HG03378 (cell line): ENCODE results near the gene TSPAN9.

ENCODE experiments used
- ATAC-seq: cut with Tn5 transposase; IDR thresholded peaks from one replicate; pipeline ENCODE4 v1.9.1; 2021; ENCODE audit warnings: mild to moderate bottlenecking, moderate library complexity; ENCODE audit not compliant: unreplicated experiment

TSPAN9 gene

DNA sequence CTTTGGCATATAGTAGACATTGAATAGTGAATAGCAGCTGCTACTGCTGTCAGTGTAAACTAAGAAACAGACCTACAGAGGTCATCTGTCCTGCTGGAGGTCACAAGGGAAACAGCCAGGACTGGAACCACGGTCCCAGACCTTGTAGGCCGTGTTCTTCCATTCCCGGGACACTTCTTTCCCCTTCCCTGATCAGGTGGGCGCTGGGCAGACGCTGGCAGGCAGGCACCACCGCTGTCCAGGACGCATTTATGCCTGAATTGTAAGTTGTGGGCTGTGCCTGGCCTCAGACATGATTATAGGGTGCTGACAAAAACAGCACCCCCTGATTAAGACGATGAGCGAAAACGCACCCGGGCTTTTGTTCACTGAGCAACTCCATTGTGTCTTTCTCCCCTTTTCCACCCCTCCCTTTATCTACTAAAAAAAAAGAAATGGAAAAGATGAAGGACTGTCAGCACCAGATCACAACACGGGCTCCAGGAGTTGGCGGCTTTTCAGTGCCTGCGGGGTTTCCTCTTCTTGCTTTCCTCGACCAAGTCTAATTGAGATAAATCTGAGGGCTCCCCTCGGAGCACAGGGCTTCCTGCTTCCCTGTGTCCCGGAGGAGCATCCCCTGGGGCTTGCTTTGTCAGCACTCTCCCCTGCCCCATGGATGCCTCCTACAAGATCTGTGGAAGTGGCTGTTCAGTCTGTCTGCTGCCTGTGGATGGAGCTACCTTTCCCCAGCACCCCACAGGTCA is 80.6 kb downstream of the TSPAN9 start:
- ATAC-seq: no peak

DNA sequence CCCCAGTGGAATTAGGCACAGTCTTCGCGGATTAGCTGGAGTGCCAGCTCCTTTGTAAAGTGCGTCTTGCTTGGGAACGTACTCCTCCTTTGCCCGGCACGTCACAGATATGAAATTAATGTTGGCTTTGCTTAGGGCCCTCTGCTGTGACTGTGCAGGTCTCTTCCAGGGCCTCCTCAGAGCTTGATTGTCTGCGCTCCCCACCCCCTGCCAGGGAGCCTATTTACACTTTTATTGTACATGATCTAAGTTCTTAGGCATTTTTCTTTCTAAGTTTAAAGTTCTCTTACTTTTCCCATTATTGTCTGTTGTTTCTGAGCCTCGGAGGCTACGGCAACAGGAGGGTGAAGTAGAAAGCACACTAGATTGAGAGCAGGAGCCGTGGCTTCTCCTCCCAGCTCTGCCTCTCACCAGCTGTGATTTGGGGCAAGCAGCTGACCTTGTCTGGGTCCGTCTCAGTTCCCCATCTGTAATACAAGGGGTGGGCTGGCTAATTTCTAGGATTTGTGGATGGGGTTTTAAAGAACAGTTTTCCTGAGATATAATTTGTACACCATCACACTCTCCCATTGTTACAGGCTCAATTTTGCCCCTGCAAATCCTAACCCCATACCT is 81.8 kb downstream of the TSPAN9 start:
- ATAC-seq: no peak

DNA sequence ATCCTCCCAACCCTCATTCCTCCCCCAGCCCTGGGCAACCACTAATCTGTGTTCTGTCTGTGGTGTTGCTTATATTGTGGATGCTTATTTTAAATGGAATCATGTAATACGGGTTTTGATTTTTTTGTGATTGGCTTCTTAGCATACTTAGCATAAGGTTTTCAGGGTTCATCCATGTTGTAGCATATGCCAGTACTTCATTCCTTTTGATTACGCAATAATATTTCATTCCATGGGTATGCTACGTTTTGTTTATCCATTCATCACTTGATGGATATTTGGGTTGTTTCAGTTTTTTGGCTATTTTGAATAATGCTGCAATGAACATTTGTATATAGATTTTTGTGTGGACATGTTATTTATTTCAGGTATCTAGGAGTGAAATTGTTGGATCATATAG is 82.9 kb downstream of the TSPAN9 start:
- ATAC-seq: no peak

DNA sequence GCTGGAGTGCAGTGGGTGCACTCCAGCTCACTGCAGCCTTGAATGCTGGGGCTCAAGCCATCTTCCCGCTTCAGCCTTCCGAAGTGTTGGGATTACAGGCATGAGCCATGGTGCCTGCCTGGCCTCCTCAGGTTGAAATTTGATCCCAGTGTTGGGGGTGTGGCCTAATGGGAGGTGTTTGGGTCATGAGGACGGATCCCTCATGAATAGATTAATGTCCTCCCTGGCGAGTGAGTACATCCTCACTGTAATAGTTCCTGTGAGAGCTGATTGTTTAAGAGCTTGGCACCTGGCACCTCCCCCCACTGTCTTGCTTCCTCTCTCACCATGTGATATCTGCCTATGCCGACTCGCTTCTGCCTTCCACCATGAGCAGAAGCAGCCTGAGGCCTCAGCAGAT is 84.7 kb downstream of the TSPAN9 start:
- no peak for ATAC-seq

DNA sequence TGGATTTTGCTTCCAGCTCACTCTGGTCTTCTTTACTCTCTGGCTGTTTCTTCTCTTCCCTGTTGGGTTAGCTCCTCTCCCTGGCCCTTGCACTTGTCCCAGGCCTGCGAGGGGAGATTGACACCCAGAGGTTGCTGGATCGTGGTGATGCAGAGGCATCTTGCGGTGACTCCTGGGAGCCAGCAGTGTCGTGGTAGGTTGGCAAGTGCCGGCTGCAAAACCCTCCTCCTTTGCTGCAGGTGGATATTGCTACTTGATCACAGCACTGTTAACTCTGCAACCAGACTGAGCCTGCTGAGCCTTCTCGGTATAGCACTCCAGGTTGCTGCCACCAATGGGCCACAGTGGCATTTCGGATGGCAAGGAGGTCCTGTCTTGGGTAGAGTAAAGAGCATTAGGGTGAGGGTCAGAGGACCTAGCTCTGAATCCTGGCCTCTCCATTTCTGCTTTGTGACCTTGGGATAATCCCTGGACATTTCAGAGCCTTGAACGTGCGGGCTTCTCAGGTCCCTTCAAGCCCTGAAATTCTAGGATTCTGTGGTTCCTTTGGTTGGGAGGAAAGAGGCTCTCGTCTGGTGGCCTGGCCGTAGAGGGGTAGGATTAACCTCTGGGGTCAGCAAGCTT is 87.4 kb downstream of the TSPAN9 start:
- no peak for ATAC-seq

GRCh38 chr12:3165078-3165980 is 88.2 kb downstream of the TSPAN9 start:
- ATAC-seq: no peak

DNA sequence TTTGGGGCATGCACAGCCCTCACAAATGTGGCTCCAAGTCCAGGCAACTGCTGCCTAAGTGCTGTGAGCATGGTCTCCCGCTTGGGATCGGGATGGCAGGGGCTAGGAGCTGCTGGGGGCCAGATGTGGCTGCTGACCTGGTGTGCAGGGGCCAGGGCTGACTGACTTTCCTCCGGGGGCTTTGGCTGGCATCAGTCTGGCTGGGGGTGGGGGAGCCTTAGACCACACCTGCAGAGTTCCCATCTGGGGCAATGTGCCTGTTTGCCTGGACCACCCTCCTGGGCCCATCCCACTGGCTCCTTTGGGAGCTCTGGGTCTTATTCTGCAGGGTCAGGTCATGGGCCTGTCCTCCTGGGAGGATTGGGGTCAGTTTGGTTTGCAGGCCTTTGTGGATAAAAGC is 90.5 kb downstream of the TSPAN9 start:
- ATAC-seq: no peak

GRCh38 chr12:3168223-3169221 is 91.3 kb downstream of the TSPAN9 start:
- ATAC-seq: no peak

DNA sequence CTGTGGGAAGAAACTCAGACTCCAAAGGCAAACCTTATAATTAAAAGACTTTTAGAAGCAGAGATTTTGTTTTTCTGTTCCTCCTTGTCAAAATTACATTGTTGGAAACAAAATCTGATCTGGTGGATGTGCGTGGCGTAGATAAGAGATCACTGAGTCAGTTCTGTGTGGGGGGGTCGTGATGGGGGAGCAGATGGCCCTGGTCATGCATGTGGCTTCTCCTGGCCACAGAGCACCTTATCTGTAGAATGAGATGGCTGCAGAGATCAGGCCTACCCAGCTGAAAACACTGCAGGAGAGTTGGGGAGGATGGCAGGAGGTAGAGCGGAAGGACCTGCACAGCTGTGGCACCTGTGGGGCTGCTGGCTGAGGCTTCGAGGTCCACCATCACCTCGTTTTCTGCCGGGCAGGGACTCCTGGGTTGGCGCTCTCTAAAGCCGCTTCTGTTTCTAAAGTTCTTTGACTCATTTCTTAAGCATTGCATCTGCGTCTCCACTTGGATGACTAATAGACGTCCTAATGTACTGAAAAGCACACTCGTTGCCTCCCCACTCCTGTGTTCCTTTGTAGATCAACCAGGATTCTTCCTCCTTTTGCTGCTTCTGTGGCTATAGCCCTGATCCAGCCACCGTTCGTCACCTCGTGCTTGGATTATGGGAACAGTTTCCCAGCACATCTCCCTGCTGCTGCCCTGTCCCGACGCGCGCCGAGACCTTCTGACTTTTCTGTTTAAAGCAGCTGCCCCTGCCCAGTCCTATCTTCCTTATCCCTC is 93.4 kb downstream of the TSPAN9 start:
- ATAC-seq: no peak

- ATAC-seq: no peak
Measured at GRCh38 chr12:3171195-3171591, 94.0 kb downstream of the TSPAN9 start.

- ATAC-seq: no peak
Measured at GRCh38 chr12:3172124-3173007, 95.2 kb downstream of the TSPAN9 start.

DNA sequence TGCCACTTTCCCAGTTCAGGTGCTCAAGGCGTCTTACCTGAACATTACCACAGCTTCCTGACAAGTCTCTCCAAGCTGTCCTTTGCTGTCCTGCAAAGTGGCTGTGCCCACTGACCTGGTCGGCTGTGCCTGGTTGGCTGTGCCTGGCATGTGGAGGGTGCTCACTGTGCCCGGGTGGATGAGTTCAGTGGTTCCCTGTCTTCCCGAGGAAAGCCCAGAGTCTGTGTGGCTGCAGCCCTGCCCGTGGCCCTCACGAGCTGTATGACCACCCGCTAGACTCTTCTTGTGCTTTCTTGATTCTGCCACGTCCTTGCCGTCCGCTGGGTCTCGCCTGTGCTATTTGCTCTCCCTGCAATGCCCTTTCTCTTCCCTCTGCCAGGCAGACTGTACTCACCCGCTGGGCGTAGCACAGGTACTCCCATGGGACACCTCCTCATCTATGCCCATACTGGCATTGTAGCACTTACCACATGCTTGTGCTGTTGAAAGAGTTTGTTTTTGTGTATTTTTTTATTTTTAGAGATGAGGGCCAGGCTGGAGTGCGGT is 95.9 kb downstream of the TSPAN9 start:
- ATAC-seq: no peak

DNA sequence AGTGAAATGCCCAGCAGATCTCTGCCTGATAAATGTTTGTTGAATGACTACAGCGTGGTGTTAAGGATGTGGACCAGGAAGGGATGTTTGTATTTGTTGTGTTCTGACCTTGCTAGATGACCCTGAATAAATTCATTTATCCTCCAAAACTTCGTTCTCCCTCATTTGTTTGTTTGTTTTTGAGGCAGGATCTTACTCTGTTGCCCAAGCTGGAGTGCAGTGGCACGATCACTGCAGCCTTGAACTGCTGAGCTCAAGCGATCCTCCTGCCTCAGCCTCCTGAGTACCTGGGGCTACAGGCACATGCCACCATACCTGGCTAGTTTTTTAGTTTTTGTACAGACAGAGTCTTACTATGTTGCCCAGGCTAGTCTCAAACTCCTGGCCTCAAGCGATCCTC is 96.7 kb downstream of the TSPAN9 start:
- ATAC-seq: no peak

DNA sequence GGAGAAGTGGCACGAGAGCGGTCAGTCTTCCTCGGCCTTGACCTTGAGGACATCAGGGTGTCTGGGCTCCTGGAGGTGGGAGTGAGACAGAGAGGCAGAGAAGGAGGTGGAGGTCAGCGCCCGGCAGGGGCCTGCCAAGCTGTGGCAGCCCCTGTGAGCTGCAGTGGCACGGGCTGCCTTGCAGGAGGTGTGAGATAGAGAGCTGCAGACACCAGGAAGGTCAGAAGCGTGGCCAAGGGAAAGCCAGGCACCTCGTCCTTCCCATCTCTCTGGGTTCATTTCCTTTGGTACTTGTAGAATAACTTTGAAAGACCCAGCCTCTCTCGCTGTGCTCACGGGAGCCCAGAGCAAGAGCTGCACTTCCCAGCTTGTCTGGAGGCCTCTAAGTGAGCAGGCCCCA is 98.1 kb downstream of the TSPAN9 start:
- no peak for ATAC-seq

- no peak for ATAC-seq
Measured at GRCh38 chr12:3176754-3177153, 99.6 kb downstream of the TSPAN9 start.

GRCh38 chr12:3177778-3178425 is 100.7 kb downstream of the TSPAN9 start:
- ATAC-seq: no peak

DNA sequence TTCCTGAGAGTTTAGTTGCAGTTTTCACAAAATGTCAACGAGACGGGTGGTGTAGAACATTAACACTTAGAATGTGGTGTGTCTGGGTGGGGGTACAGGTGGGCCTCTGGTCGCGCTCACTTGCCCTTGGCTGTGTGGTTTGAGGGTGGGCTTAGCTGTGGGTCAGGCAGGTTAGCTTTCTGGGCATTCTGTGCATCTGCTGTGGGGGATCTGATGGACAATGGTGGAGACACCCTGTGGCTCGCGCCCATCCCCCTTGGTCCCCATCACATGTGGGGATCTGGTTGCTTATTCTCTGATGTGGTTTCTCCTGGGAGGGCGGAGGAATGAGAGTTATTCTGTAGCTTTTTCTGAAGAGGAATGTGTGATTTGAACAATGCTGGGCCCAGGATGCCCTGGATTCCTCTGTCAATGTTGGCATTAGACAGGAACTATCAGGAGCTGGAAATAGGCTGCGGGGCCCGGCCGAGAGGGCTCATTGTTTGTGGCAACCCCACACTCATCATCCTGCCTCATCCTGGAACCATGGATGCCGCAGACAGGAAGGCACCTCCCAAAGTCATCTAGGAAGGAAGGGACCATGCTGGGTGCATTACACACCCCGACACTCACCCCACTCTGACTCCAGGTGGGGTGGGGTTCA is 101.6 kb downstream of the TSPAN9 start:
- ATAC-seq: no peak
